ENCODE data around the gene RRP15. TPM values are rescaled to one million over a fixed set of nuclear protein-coding genes. Genes with fewer than 3 reads are reported as not detected.

The RRP15 gene
- total and polyA plus RNA-seq, 11 donors: 4.1 to 25.3 (median 17.6) TPM

GRCh38 chr1:218257371-218257770 is 27.7 kb upstream of the RRP15 start:
- ATAC-seq: no peak
- 12 to 24% (median 19%) methylated on average over 1 of the region's 1 CpG for WGBS, 4 donors

GRCh38 chr1:218257971-218258370 is 27.1 kb upstream of the RRP15 start:
- intact Hi-C loops (cut with DNase I): no loop called here
- no peak for ATAC-seq
- no peak for DNase-seq
- TF ChIP-seq POLR2A (IDR thresholded peaks at IDR 0.05) (no peak), CTCF (IDR thresholded peaks at IDR 0.05) (no peak)
- Histone ChIP-seq H3K4me3 (no peak overlapping the region), H3K36me3 (no peaks in the 10 kb centered on the region), H3K27me3 (no peaks in the 10 kb centered on the region), H3K27ac (no peak overlapping the region), H3K4me1 (no peaks in the 10 kb centered on the region), H3K9me3 (peaks cover 0 to 29% (median 11%) of the 10 kb centered on the region in 12 donors)
- 79 to 83% (median 80%) methylated on average over 2 of the region's 2 CpGs for WGBS, 4 donors

More at GRCh38 chr1:218257371-218257770, 27.7 kb upstream of the RRP15 start:
- no peak for DNase-seq
- no peak for TF ChIP-seq POLR2A (IDR thresholded peaks at IDR 0.05)
- H3K27me3 ChIP-seq: no peaks in the 10 kb centered on the region
- H3K27ac ChIP-seq: no peak overlapping the region
- no peaks in the 10 kb centered on the region for H3K36me3 ChIP-seq
- intact Hi-C loops (cut with DNase I): no loop called here
- H3K9me3 ChIP-seq: peaks cover 0 to 29% (median 11%) of the 10 kb centered on the region in 12 donors
- no peak overlapping the region for H3K4me3 ChIP-seq
- H3K4me1 ChIP-seq: no peaks in the 10 kb centered on the region

GRCh38 chr1:218259339-218259738 is 25.8 kb upstream of the RRP15 start:
- intact Hi-C loops (cut with DNase I): no loop called here
- Histone ChIP-seq H3K9me3 (peaks cover 0 to 29% (median 11%) of the 10 kb centered on the region in 12 donors), H3K36me3 (no peaks in the 10 kb centered on the region), H3K4me1 (no peaks in the 10 kb centered on the region), H3K27ac (no peak overlapping the region), H3K4me3 (no peak overlapping the region), H3K27me3 (no peaks in the 10 kb centered on the region)
- WGBS, 4 donors: 52 to 78% (median 67%) methylated on average over 1 of the region's 1 CpG
- DNase-seq (no peak), ATAC-seq (no peak)
- TF ChIP-seq CTCF (IDR thresholded peaks at IDR 0.05) (no peak), POLR2A (IDR thresholded peaks at IDR 0.05) (no peak)

- intact Hi-C loops (cut with DNase I): no loop called here
- DNase-seq: no peak
- Histone ChIP-seq H3K9me3 (peaks cover 0 to 29% (median 11%) of the 10 kb centered on the region in 12 donors), H3K27ac (no peak overlapping the region), H3K4me1 (no peaks in the 10 kb centered on the region), H3K4me3 (no peak overlapping the region), H3K36me3 (no peaks in the 10 kb centered on the region), H3K27me3 (no peaks in the 10 kb centered on the region)
- 28 to 43% (median 40%) methylated on average over 6 of the region's 6 CpGs for WGBS, 4 donors
- no peak for ATAC-seq
- TF ChIP-seq CTCF (IDR thresholded peaks at IDR 0.05): no peak
- TF ChIP-seq POLR2A (IDR thresholded peaks at IDR 0.05): no peak
These were observed 25.3 kb upstream of the RRP15 start for GRCh38 chr1:218259800-218260199.

- WGBS, 4 donors: 46 to 51% (median 49%) methylated on average over 2 of the region's 2 CpGs
- Histone ChIP-seq H3K4me3 (no peak overlapping the region), H3K9me3 (peaks cover 0 to 29% (median 11%) of the 10 kb centered on the region in 12 donors), H3K4me1 (no peaks in the 10 kb centered on the region), H3K27ac (no peak overlapping the region), H3K36me3 (no peaks in the 10 kb centered on the region), H3K27me3 (peaks cover 0 to 3% (median 0%) of the 10 kb centered on the region in 9 donors)
- TF ChIP-seq POLR2A (IDR thresholded peaks at IDR 0.05) (no peak), CTCF (IDR thresholded peaks at IDR 0.05) (no peak)
- intact Hi-C loops (cut with DNase I): no loop called here
- DNase-seq (no peak), ATAC-seq (no peak)
These were observed 22.8 kb upstream of the RRP15 start for GRCh38 chr1:218262259-218262658.
